ENCODE measurements around the gene RNF43.
A peak's percentile ranks its signal among the peaks of the same experiment; 100 is the strongest.

The RNF43 gene

GRCh38 chr17:58417300-58418092 lies at the start of gene RNF43:
Gene RNF43 (minus strand): TSS chr17:58417534. CDS start chr17:58415577, 1,957 bp downstream.
- Mint-ChIP-seq H3K9me3 (ENCODE audit: low read depth) (no peaks in the 10 kb centered on the region), H3K4me1 (ENCODE audit: low read depth) (peaks cover 22% of the 10 kb centered on the region), H3K27ac (peak within 1 kb of the TSS; percentile 1), H3K36me3 (peaks cover 5% of the 10 kb centered on the region), H3K27me3 (no peaks in the 10 kb centered on the region), H3K4me3 (no peak within 1 kb of the TSS)

- H3K27me3 Mint-ChIP-seq = no peaks in the 10 kb centered on the region
Measured at GRCh38 chr17:58455491-58455890, 38.2 kb upstream of the RNF43 start.

DNA sequence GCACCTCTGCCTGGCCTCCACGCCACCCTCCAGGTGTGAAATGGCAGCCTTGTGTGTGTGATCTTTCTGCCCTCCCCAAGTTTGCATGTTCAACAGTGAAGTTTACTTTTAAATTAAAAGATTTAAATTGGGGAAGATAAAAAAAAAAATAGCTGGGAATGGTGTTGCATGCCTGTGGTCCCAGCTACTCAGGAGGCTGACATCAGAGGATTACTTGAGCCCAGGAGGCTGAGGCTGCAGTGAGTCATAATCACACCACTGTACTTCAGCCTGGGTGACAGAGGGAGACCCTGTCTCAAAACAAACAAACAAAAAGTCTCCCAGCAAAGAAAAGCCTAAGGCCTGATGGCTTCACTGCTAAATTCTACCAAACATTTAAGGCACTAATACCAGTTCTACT lies 35.4 kb upstream of the RNF43 start:
- H3K36me3 Mint-ChIP-seq = peaks cover 12% of the 10 kb centered on the region
- no peaks in the 10 kb centered on the region for H3K4me1 Mint-ChIP-seq (ENCODE audit: low read depth)
- H3K27ac Mint-ChIP-seq = no peak overlapping the region

More at GRCh38 chr17:58455491-58455890, 38.2 kb upstream of the RNF43 start:
- Mint-ChIP-seq H3K4me1 (ENCODE audit: low read depth) (no peaks in the 10 kb centered on the region), H3K36me3 (peaks cover 9% of the 10 kb centered on the region), H3K4me3 (no peak overlapping the region), H3K9me3 (ENCODE audit: low read depth) (no peaks in the 10 kb centered on the region), H3K27ac (no peak overlapping the region)

GRCh38 chr17:58447039-58447975 lies 30.0 kb upstream of the RNF43 start:
- no peaks in the 10 kb centered on the region for H3K27me3 Mint-ChIP-seq

More for the DNA sequence above, 35.4 kb upstream of the RNF43 start:
- Mint-ChIP-seq H3K4me3 (no peak overlapping the region), H3K9me3 (ENCODE audit: low read depth) (no peaks in the 10 kb centered on the region), H3K27me3 (no peaks in the 10 kb centered on the region)

GRCh38 chr17:58446086-58446485 lies 28.8 kb upstream of the RNF43 start:
- Mint-ChIP-seq H3K27me3 (no peaks in the 10 kb centered on the region), H3K4me1 (ENCODE audit: low read depth) (no peaks in the 10 kb centered on the region), H3K36me3 (peaks cover 11% of the 10 kb centered on the region), H3K9me3 (ENCODE audit: low read depth) (no peaks in the 10 kb centered on the region), H3K4me3 (no peak overlapping the region), H3K27ac (no peak overlapping the region)

More at GRCh38 chr17:58447039-58447975, 30.0 kb upstream of the RNF43 start:
- Mint-ChIP-seq H3K4me3 (no peak overlapping the region), H3K4me1 (ENCODE audit: low read depth) (no peaks in the 10 kb centered on the region), H3K9me3 (ENCODE audit: low read depth) (no peaks in the 10 kb centered on the region), H3K27ac (no peak overlapping the region), H3K36me3 (peaks cover 11% of the 10 kb centered on the region)

DNA sequence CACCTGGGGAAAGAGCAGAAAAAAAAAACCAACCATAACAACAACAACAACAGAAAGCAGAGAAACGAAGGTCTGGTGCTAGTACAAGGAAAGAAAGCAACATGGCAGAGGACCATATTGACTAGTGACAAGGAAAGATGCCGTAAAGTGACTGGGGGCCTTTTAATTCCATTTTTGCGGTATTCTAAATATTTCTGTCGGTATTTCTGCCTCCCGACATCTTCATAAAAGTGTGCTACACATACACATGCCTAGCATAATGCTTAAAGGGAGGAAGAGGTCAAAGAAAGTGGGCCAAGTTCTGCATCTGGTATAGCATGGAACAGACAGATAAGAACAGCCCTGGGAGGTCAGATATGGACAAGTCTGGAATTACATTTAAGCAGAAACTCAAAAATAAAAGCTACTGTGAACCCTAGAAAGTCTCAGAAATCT lies 19.5 kb upstream of the RNF43 start:
- H3K27me3 Mint-ChIP-seq = no peaks in the 10 kb centered on the region
- H3K9me3 Mint-ChIP-seq (ENCODE audit: low read depth) = no peaks in the 10 kb centered on the region
- no peaks in the 10 kb centered on the region for H3K4me1 Mint-ChIP-seq (ENCODE audit: low read depth)
- H3K27ac Mint-ChIP-seq = no peak overlapping the region
- peaks cover 15% of the 10 kb centered on the region for H3K36me3 Mint-ChIP-seq
- no peak overlapping the region for H3K4me3 Mint-ChIP-seq

- no peaks in the 10 kb centered on the region for H3K9me3 Mint-ChIP-seq (ENCODE audit: low read depth)
- H3K27ac Mint-ChIP-seq = no peak overlapping the region
- peaks cover 20% of the 10 kb centered on the region for H3K36me3 Mint-ChIP-seq
- H3K4me1 Mint-ChIP-seq (ENCODE audit: low read depth) = no peaks in the 10 kb centered on the region
- H3K4me3 Mint-ChIP-seq = no peak overlapping the region
- H3K27me3 Mint-ChIP-seq = no peaks in the 10 kb centered on the region
Measured at GRCh38 chr17:58436245-58436644, 18.9 kb upstream of the RNF43 start.

- H3K9me3 Mint-ChIP-seq (ENCODE audit: low read depth) = no peaks in the 10 kb centered on the region
- peaks cover 17% of the 10 kb centered on the region for H3K36me3 Mint-ChIP-seq
- H3K4me1 Mint-ChIP-seq (ENCODE audit: low read depth) = no peaks in the 10 kb centered on the region
- H3K27me3 Mint-ChIP-seq = no peaks in the 10 kb centered on the region
- H3K27ac Mint-ChIP-seq = no peak overlapping the region
- H3K4me3 Mint-ChIP-seq = no peak overlapping the region
Measured at GRCh38 chr17:58432806-58433573, 15.7 kb upstream of the RNF43 start.

- H3K36me3 Mint-ChIP-seq = peaks cover 16% of the 10 kb centered on the region
- no peak overlapping the region for H3K4me3 Mint-ChIP-seq
- H3K4me1 Mint-ChIP-seq (ENCODE audit: low read depth) = no peaks in the 10 kb centered on the region
- no peaks in the 10 kb centered on the region for H3K27me3 Mint-ChIP-seq
- H3K9me3 Mint-ChIP-seq (ENCODE audit: low read depth) = no peaks in the 10 kb centered on the region
- no peak overlapping the region for H3K27ac Mint-ChIP-seq
Measured at GRCh38 chr17:58427807-58428206, 10.5 kb upstream of the RNF43 start.

- H3K27me3 Mint-ChIP-seq = no peaks in the 10 kb centered on the region
- no peaks in the 10 kb centered on the region for H3K9me3 Mint-ChIP-seq (ENCODE audit: low read depth)
- H3K4me3 Mint-ChIP-seq = no peak overlapping the region
- H3K36me3 Mint-ChIP-seq = peaks cover 6% of the 10 kb centered on the region
- H3K27ac Mint-ChIP-seq = no peak overlapping the region
- H3K4me1 Mint-ChIP-seq (ENCODE audit: low read depth) = peaks cover 13% of the 10 kb centered on the region
Measured at GRCh38 chr17:58421711-58422110, 4.4 kb upstream of the RNF43 start.

DNA sequence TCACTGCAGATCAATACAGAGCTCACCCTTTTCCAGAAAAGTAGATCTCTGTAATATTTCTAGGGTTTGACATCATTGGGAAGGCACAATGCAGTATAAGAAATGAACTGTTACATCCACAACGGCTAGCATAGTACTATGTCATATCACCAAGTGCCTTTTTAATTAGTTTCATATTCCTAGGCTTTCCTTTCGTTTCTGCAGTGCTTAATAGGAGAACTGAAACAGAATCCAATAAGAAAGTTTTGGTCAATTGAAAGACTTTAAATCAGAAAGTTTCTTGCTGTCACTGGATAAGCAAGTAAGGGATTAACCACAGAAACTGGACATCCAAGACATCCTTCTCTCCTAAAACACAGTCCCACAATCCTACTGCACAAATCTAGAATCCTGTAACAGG lies 3.5 kb upstream of the RNF43 start:
- Mint-ChIP-seq H3K27me3 (no peaks in the 10 kb centered on the region), H3K4me1 (ENCODE audit: low read depth) (peaks cover 16% of the 10 kb centered on the region), H3K36me3 (peaks cover 7% of the 10 kb centered on the region), H3K4me3 (no peak overlapping the region), H3K9me3 (ENCODE audit: low read depth) (no peaks in the 10 kb centered on the region), H3K27ac (no peak overlapping the region)

DNA sequence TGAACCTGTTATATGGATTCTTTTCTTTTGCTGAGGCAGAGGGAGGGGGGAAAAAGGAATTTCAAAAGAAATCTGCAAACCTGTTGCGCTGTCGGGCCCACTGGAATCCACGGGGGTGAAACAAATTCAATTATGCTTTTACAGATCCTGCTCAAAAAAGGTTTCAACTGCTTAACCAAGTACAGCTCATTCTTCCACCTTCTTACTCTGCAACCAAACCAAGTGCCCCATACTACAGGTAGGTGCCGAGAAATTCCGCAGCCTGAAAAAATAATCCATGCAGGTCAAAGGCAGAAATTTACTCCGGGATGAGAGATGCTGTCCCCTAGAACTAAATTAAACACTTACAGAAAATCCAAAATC lies 416 bp downstream of the RNF43 start:
- Mint-ChIP-seq H3K27me3 (no peaks in the 10 kb centered on the region), H3K9me3 (ENCODE audit: low read depth) (no peaks in the 10 kb centered on the region), H3K36me3 (peaks cover 3% of the 10 kb centered on the region), H3K27ac (peak overlapping the region; percentile 1), H3K4me3 (no peak overlapping the region), H3K4me1 (ENCODE audit: low read depth) (peaks cover 24% of the 10 kb centered on the region)

- peaks cover 26% of the 10 kb centered on the region for H3K4me1 Mint-ChIP-seq (ENCODE audit: low read depth)
Measured at GRCh38 chr17:58416396-58416795, 938 bp downstream of the RNF43 start.

GRCh38 chr17:58415371-58416055 lies 1.8 kb downstream of the RNF43 start:
- no peaks in the 10 kb centered on the region for H3K9me3 Mint-ChIP-seq (ENCODE audit: low read depth)
- peaks cover 3% of the 10 kb centered on the region for H3K36me3 Mint-ChIP-seq
- H3K27me3 Mint-ChIP-seq = no peaks in the 10 kb centered on the region
- no peak overlapping the region for H3K4me3 Mint-ChIP-seq
- H3K27ac Mint-ChIP-seq = no peak overlapping the region
- H3K4me1 Mint-ChIP-seq (ENCODE audit: low read depth) = peaks cover 26% of the 10 kb centered on the region

More at GRCh38 chr17:58416396-58416795, 938 bp downstream of the RNF43 start:
- Mint-ChIP-seq H3K4me3 (no peak overlapping the region), H3K27ac (no peak overlapping the region), H3K27me3 (no peaks in the 10 kb centered on the region), H3K36me3 (peaks cover 3% of the 10 kb centered on the region), H3K9me3 (ENCODE audit: low read depth) (no peaks in the 10 kb centered on the region)
